CD14-positive monocyte (primary cell): ENCODE results near the gene SLC25A22. TPM values are rescaled to one million over a fixed set of nuclear protein-coding genes. Genes with fewer than 3 reads are reported as not detected.
A peak's percentile ranks its signal among the peaks of the same experiment; 100 is the strongest.

Experiments
- DNase-seq, 3 donors: peaks; one replicate each; pipeline ENCODE4 v3.0.0-alpha.2; 2011 to 2022
- H2AFZ ChIP-seq: 2 replicates; pipeline ENCODE4 v1.6.0; 2012; ENCODE audit warnings: mild to moderate bottlenecking, low read depth, low read length, inconsistent platforms; ENCODE audit not compliant: insufficient read depth, poor library complexity, severe bottlenecking
- H3K27ac ChIP-seq, 2 donors: 1 replicate in 1 of 2; 2 replicates in 1 of 2; pipeline ENCODE4 v1.5.1; 2012 to 2013; ENCODE audit warnings: low read length in 2 of 2, control low read depth in 1 of 2, inconsistent platforms in 1 of 2, low read depth in 1 of 2, mild to moderate bottlenecking in 1 of 2
- H3K27me3 ChIP-seq, 2 donors: one replicate each; pipeline versions ENCODE4 v1.6.0 to v1.6.1; 2011 to 2013; ENCODE audit warnings: low read length in 2 of 2; ENCODE audit not compliant: control insufficient read depth in 2 of 2, insufficient read depth in 2 of 2
- H3K36me3 ChIP-seq, 2 donors: replicated peaks in 1 of 2; 1 replicate in 1 of 2; 2 replicates in 1 of 2; pipeline versions ENCODE4 v1.5.1 to v1.6.1; 2012 to 2013; ENCODE audit warnings: low read length in 2 of 2, control low read depth in 1 of 2, inconsistent platforms in 1 of 2, mild to moderate bottlenecking in 1 of 2; ENCODE audit not compliant: insufficient read depth in 2 of 2, control insufficient read depth in 1 of 2
- H3K4me1 ChIP-seq, 2 donors: 1 replicate in 1 of 2; 2 replicates in 1 of 2; pipeline versions ENCODE4 v1.5.1 to v1.6.1; 2012 to 2013; ENCODE audit warnings: low read length in 2 of 2, control low read depth in 1 of 2, inconsistent platforms in 1 of 2, mild to moderate bottlenecking in 1 of 2, moderate library complexity in 1 of 2; ENCODE audit not compliant: insufficient read depth in 2 of 2, control insufficient read depth in 1 of 2
- H3K4me2 ChIP-seq: replicated peaks from 2 replicates; pipeline ENCODE3; 2012; ENCODE audit warnings: low read length, moderate library complexity, mild to moderate bottlenecking; ENCODE audit not compliant: poor library complexity, severe bottlenecking; ENCODE audit errors: extremely low read depth
- H3K4me3 ChIP-seq, 3 experiments: fragments of 200-600 bp in 1 of 3; sonication (generic) in 1 of 3; replicated peaks in 1 of 3; 1 replicate in 2 of 3; 2 replicates in 1 of 3; pipeline ENCODE4 v1.5.1; 2011 to 2013; ENCODE audit warnings: low read length in 3 of 3, mild to moderate bottlenecking in 3 of 3, control low read depth in 2 of 3, low read depth in 2 of 3, inconsistent platforms in 1 of 3, moderate library complexity in 1 of 3
- H3K79me2 ChIP-seq: 2 replicates; pipeline ENCODE4 v1.6.0; 2012; ENCODE audit warnings: mild to moderate bottlenecking, control low read depth, inconsistent platforms, low read length, moderate library complexity; ENCODE audit not compliant: insufficient read depth
- H3K9ac ChIP-seq: 2 replicates; pipeline ENCODE4 v1.6.0; 2017; ENCODE audit warnings: low read length, mild to moderate bottlenecking; ENCODE audit not compliant: insufficient read depth, poor library complexity, severe bottlenecking
- H3K9me3 ChIP-seq, 2 donors: replicated peaks in 1 of 2; 1 replicate in 1 of 2; 2 replicates in 1 of 2; pipeline versions ENCODE4 v1.5.1 to v1.6.1; 2012 to 2013; ENCODE audit warnings: low read length in 2 of 2, control low read depth in 1 of 2; ENCODE audit not compliant: control insufficient read depth in 1 of 2, insufficient read depth in 1 of 2
- H4K20me1 ChIP-seq: 2 replicates; pipeline ENCODE4 v1.6.0; 2012; ENCODE audit warnings: mild to moderate bottlenecking, low read length, control low read depth, moderate library complexity; ENCODE audit not compliant: insufficient read depth
- H3K27ac Mint-ChIP-seq, 7 donors: one replicate each; pipeline ENCODE4 v1.8.0; 2020; ENCODE audit warnings: mild to moderate bottlenecking in 7 of 7, mixed read lengths in 7 of 7, moderate library complexity in 6 of 7, inconsistent platforms in 2 of 7
- H3K27me3 Mint-ChIP-seq, 3 donors: one replicate each; pipeline ENCODE4 v1.8.0; 2021 to 2022; ENCODE audit warnings: low read depth in 3 of 3, mild to moderate bottlenecking in 3 of 3, mixed read lengths in 3 of 3, moderate library complexity in 3 of 3, inconsistent platforms in 1 of 3
- H3K36me3 Mint-ChIP-seq, 2 donors: one replicate each; pipeline ENCODE4 v1.8.0; 2020; ENCODE audit warnings: mixed read lengths in 2 of 2, inconsistent platforms in 1 of 2, mild to moderate bottlenecking in 1 of 2
- H3K4me1 Mint-ChIP-seq: one replicate; pipeline ENCODE4 v1.8.0; 2020; ENCODE audit warnings: mild to moderate bottlenecking, mixed read lengths
- H3K4me3 Mint-ChIP-seq, 2 donors: one replicate each; pipeline ENCODE4 v1.8.0; 2020; ENCODE audit warnings: mild to moderate bottlenecking in 2 of 2, mixed read lengths in 2 of 2, moderate library complexity in 1 of 2
- H3K9me3 Mint-ChIP-seq, 7 donors: one replicate each; pipeline ENCODE4 v1.8.0; 2020 to 2022; ENCODE audit warnings: mixed read lengths in 7 of 7, mild to moderate bottlenecking in 6 of 7, moderate library complexity in 6 of 7, inconsistent platforms in 2 of 7
- WGBS: methylation state at CpG from one replicate; pipeline ENCODE4 v1.1.5; 2013; ENCODE audit warnings: missing lambda C conversion rate; ENCODE audit not compliant: insufficient coverage; 5-methylcytosine and 5-hydroxymethylcytosine counted together
- intact Hi-C, 2 donors: fragments of 100-400 bp; cut with micrococcal nuclease; formaldehyde crosslinking; loops; one replicate each; pipeline versions ENCODE4 v1.15.0 to v1.15.1; 2023
- polyA plus RNA-seq, 3 donors: library from polyadenylated mRNA; depleted of rRNA in 1 of 3; unstranded in 2 of 3; stranded (reverse) in 1 of 3; fragments of 300-500 nt in 2 of 3; fragments of >200 nt in 1 of 3; fragmentation: Illumina TruSeq in 2 of 3; gene quantifications; 1 replicate in 2 of 3; 2 replicates in 1 of 3; pipeline ENCODE4 v1.2.3, GENCODE V29; 2012 to 2021
- TF ChIP-seq, protein P1 (sequence below): fragments of 200-600 bp; IDR thresholded peaks from one replicate; pipeline ENCODE4 v1.8.0; 2022; ENCODE audit warnings: antibody characterized with exemption, mild to moderate bottlenecking

The SLC25A22 gene
- polyA plus RNA-seq, 3 donors: 4.4 to 20.9 (median 5.6) TPM

DNA sequence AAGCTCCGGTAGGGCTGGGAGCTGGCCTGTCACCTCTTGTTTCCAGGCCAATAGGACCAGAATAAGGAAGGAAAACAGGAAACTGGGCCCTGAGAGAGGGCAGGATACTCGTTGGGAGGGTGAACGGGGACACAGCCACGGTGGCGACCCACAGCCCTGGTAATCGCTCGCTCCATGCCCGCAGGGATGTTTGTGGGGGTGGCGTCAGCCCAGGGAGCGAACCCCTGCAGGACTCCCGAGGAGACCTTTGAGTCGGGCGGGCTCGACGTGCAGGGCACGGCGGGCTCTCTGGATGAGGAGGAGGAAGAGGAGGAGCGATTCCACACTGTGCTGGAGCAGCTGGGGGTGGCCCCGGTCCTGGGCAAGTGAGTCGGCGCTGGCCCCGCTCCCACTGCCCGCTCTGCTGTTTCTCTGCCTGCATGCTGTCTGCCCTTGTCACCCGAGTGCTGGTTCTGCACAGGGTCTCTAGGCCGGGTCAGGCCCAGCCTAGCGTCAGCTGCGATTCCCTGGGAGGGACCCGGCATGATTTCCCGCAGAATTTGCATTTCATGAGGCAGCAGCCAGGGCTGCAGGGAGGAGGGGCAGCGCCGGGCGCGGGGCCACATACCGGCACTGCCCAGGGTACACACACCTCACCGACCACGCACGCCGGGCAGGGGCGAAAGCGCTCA is 31.2 kb upstream of the SLC25A22 start:
- peaks cover 76 to 89% of the 10 kb centered on the region in 2 donors for H3K4me1 ChIP-seq
- Mint-ChIP-seq H3K27me3 (peaks cover 47 to 69% (median 53%) of the 10 kb centered on the region in 3 donors), H3K36me3 (peaks cover 17 to 21% of the 10 kb centered on the region in 2 donors), H3K4me1 (peaks cover 64% of the 10 kb centered on the region), H3K4me3 (peak overlapping the region; percentile 78 to 92), H3K27ac (peak overlapping the region in 2 of 7 donors; percentile 36 to 45), H3K9me3 (peaks cover 0 to 18% (median 1%) of the 10 kb centered on the region in 7 donors)
- H4K20me1 ChIP-seq: peaks cover 50% of the 10 kb centered on the region
- peak overlapping the region; percentile 29 to 77 (median 43) for H3K4me3 ChIP-seq
- no peak for DNase-seq
- H3K27ac ChIP-seq: no peak overlapping the region
- H3K9me3 ChIP-seq: no peaks in the 10 kb centered on the region
- TF ChIP-seq, protein P1, sequence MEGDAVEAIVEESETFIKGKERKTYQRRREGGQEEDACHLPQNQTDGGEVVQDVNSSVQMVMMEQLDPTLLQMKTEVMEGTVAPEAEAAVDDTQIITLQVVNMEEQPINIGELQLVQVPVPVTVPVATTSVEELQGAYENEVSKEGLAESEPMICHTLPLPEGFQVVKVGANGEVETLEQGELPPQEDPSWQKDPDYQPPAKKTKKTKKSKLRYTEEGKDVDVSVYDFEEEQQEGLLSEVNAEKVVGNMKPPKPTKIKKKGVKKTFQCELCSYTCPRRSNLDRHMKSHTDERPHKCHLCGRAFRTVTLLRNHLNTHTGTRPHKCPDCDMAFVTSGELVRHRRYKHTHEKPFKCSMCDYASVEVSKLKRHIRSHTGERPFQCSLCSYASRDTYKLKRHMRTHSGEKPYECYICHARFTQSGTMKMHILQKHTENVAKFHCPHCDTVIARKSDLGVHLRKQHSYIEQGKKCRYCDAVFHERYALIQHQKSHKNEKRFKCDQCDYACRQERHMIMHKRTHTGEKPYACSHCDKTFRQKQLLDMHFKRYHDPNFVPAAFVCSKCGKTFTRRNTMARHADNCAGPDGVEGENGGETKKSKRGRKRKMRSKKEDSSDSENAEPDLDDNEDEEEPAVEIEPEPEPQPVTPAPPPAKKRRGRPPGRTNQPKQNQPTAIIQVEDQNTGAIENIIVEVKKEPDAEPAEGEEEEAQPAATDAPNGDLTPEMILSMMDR: no peak
- 1% methylated on average over 39 of the region's 40 CpGs for WGBS
- peaks cover 9 to 16% of the 10 kb centered on the region in 2 donors for H3K36me3 ChIP-seq
- peaks cover 10 to 56% of the 10 kb centered on the region in 2 donors for H3K27me3 ChIP-seq
- peaks cover 14% of the 10 kb centered on the region for H3K79me2 ChIP-seq
- peak overlapping the region; percentile 89 for H3K4me2 ChIP-seq
- intact Hi-C loops: no loop called here
- H2AFZ ChIP-seq: peak overlapping the region; percentile 54
- H3K9ac ChIP-seq: peak overlapping the region; percentile 31

DNA sequence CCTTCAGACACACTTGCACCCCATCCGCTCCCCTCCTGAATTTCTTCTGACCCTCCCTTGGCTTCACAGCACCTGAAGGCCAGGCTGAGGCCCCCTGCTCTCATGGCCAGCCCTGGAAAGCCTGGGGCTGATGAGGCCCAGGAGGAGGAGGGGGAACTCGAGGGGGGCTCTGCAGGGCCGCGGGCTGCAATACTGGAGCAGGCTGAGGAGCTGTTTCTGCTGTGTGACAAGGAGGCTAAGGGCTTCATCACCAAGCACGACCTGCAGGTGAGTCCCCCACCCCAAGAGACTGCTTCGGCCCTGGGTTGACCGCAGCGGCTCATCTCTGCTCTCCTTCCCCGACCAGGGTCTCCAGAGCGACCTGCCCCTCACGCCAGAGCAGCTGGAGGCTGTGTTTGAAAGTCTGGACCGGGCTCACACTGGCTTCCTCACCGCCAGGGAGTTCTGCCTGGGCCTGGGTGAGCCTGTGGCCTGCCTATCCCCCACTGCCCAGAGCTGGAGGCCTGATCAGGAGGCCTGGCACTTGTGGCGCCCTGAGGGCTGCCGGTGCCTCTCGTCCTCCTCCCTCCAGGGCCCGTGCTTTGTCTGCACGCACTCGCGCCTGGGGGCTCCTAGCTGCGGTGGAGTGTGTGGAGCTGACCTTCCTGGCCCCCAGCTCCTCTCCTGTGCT is 30.6 kb upstream of the SLC25A22 start:
- no peak overlapping the region for H3K9ac ChIP-seq
- peaks cover 15 to 22% of the 10 kb centered on the region in 2 donors for H3K36me3 ChIP-seq
- no peak for DNase-seq
- peak overlapping the region; percentile 89 for H3K4me2 ChIP-seq
- intact Hi-C loops: no loop called here
- peaks cover 10 to 55% of the 10 kb centered on the region in 2 donors for H3K27me3 ChIP-seq
- peak overlapping the region; percentile 78 to 92 for H3K4me3 Mint-ChIP-seq
- WGBS: 58% methylated on average over 14 of the region's 21 CpGs
- H3K9me3 Mint-ChIP-seq: peaks cover 0 to 18% (median 1%) of the 10 kb centered on the region in 7 donors
- peak overlapping the region; percentile 54 for H2AFZ ChIP-seq
- TF ChIP-seq, protein P1: no peak
- peak overlapping the region in 2 of 3 experiments; percentile 43 to 77 for H3K4me3 ChIP-seq
- peaks cover 70 to 82% of the 10 kb centered on the region in 2 donors for H3K4me1 ChIP-seq
- peak overlapping the region in 1 of 7 donors; percentile 30 for H3K27ac Mint-ChIP-seq
- no peaks in the 10 kb centered on the region for H3K9me3 ChIP-seq
- H3K79me2 ChIP-seq: peaks cover 14% of the 10 kb centered on the region
- peaks cover 47 to 62% (median 53%) of the 10 kb centered on the region in 3 donors for H3K27me3 Mint-ChIP-seq
- peaks cover 50% of the 10 kb centered on the region for H4K20me1 ChIP-seq
- no peak overlapping the region for H3K27ac ChIP-seq
- H3K4me1 Mint-ChIP-seq: peaks cover 57% of the 10 kb centered on the region
- peaks cover 23 to 25% of the 10 kb centered on the region in 2 donors for H3K36me3 Mint-ChIP-seq
